ENCODE results near the gene DNPH1. TPM values are rescaled to one million over a fixed set of nuclear protein-coding genes. Genes with fewer than 3 reads are reported as not detected.

Gene DNPH1
- total and polyA plus RNA-seq, 9 of the 15 experiments (the other 6 are each of a cell fraction or from before 2014, with no cell fraction given), result 7.3 to 300 (median 68.7) TPM

DNA sequence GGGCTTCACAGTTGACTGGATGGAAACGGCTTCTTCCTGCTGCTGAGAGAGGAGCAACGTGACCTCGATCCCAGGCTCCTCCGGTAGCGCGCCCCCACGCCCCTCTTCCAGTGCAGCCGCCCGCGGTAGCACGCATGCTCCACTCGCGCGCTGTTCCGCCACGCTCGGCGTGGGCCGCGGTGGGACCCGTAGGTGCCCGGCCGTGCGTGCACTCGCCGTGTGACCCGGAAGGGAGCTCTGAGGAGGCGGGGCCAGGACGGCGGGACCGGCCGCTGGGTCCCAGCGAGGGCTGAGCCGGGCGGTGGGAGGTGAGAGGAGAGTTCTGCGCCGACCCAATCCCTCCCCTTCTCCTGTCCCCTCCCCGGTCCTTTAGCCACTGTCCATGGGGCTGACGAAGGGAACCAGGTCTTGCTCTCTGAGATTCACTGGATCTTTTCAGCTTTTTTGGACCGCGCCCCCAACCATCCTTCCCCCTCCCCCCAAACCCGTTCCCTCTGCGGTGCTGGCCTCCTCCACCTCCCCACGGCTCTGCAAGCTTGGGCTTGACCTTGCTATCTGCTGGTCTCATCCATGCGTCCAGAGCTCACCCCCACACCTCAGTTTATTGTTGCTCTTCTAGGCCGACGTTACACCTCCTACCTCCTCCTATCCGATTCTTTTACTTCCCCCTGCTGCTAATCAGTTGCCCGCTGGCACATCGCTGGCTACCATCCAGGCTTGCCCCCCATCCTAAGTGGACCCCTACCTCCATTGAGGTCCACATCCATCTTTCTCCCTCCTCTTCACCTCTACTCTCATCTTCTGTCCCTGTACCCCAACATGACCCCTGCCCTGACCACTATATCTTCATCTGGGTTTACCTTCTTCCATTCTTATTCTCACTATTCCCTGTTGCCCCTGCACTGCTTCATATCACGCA, 47.1 kb downstream of the DNPH1 start, which contains the start of gene CUL9 (continued):
- TF ChIP-seq BHLHE40 (IDR thresholded peaks at IDR 0.05; ENCODE audit: low read length) (peak; percentile 87), POLR2H (tag; IDR thresholded peaks at IDR 0.05; ENCODE audit: low read depth) (no peak), ARHGAP35 (IDR thresholded peaks at IDR 0.05; ENCODE audit: partially characterized antibody) (peak; percentile 13), ZNF436 (CRISPR knock-in tag; IDR thresholded peaks at IDR 0.05) (no peak), SMARCA5 (IDR thresholded peaks at IDR 0.05) (0 out of 2 replicates have a peak, but pooled peaks have one; percentile 83), ZNF217 (CRISPR knock-in tag; IDR thresholded peaks at IDR 0.05) (peak; percentile 84; the same call in 1 of the 2 replicates), ZNF253 (CRISPR knock-in tag; conservative IDR thresholded peaks at IDR 0.05) (no peak), ZNF431 (CRISPR knock-in tag; IDR thresholded peaks at IDR 0.05) (peak; percentile 78), ZNF778 (CRISPR knock-in tag; IDR thresholded peaks at IDR 0.05) (no peak), ZNF584 (CRISPR knock-in tag; IDR thresholded peaks at IDR 0.05; ENCODE audit: low read depth) (0 out of 2 replicates have a peak, but pooled peaks have one; percentile 61), SIN3B (IDR thresholded peaks at IDR 0.05; ENCODE audit: low read depth) (peak; percentile 35; the same call in 1 of the 2 replicates), ZNF146 (CRISPR knock-in tag; IDR thresholded peaks at IDR 0.05; ENCODE audit: unreplicated experiment) (no peak), CCNT2 (IDR thresholded peaks at IDR 0.05; ENCODE audit: borderline replicate concordance, extremely low read depth, insufficient read length, low read depth, low read length) (peak; percentile 94), ZNF121 (CRISPR knock-in tag; conservative IDR thresholded peaks at IDR 0.05) (peak; percentile 37; the same call in 1 of the 2 replicates), TARDBP (IDR thresholded peaks at IDR 0.05) (peak; percentile 93), MBD2 (IDR thresholded peaks at IDR 0.05; ENCODE audit: borderline replicate concordance, low read depth) (peak; percentile 69; the same call in 1 of the 2 replicates), ZNF311 (CRISPR knock-in tag; IDR thresholded peaks at IDR 0.05) (no peak)
- TF ChIP-seq, protein P1, sequence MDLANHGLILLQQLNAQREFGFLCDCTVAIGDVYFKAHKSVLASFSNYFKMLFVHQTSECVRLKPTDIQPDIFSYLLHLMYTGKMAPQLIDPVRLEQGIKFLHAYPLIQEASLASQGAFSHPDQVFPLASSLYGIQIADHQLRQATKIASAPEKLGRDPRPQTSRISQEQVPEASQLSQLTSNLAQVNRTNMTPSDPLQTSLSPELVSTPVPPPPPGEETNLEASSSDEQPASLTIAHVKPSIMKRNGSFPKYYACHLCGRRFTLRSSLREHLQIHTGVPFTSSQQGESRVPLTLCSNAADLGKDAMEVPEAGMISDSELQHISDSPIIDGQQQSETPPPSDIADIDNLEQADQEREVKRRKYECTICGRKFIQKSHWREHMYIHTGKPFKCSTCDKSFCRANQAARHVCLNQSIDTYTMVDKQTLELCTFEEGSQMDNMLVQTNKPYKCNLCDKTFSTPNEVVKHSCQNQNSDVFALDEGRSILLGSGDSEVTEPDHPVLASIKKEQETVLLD (IDR thresholded peaks at IDR 0.05), result peak; percentile 65; the same call in 1 of the 2 replicates
- TF ChIP-seq, protein P2, sequence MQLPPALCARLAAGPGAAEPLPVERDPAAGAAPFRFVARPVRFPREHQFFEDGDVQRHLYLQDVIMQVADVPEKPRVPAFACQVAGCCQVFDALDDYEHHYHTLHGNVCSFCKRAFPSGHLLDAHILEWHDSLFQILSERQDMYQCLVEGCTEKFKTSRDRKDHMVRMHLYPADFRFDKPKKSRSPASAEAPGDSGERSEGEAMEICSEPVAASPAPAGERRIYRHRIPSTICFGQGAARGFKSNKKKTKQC (CRISPR knock-in tag; IDR thresholded peaks at IDR 0.05), result peak; percentile 96; the same call in 1 of the 2 replicates
- TF ChIP-seq, protein P3, sequence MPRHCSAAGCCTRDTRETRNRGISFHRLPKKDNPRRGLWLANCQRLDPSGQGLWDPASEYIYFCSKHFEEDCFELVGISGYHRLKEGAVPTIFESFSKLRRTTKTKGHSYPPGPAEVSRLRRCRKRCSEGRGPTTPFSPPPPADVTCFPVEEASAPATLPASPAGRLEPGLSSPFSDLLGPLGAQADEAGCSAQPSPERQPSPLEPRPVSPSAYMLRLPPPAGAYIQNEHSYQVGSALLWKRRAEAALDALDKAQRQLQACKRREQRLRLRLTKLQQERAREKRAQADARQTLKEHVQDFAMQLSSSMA (CRISPR knock-in tag; IDR thresholded peaks at IDR 0.05), result no peak; the same call in 1 of the 2 replicates
